Measurements from ENCODE around the gene PKP4.

Gene PKP4

DNA sequence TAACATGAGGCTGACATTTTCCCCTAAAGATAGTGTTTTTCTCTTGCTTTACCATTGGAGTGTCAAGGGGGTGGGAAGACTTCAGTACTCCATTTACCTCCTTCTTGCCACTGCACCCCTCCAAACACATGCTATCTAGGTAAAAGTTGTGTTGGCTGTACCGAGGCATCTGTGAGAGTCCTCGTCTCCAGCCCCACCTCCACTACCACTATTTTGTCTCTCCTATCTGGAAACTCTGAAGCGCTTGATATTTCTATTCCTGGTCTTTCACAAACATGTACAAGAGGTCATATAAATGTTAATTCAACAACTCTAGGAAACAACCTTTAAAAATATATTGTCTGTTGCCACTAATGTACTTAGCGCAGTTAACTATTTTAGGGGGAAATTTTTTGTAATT lies 132.6 kb downstream of the PKP4 start:
- no peak for DNase-seq (ENCODE audit: low read depth, low spot score)

DNA sequence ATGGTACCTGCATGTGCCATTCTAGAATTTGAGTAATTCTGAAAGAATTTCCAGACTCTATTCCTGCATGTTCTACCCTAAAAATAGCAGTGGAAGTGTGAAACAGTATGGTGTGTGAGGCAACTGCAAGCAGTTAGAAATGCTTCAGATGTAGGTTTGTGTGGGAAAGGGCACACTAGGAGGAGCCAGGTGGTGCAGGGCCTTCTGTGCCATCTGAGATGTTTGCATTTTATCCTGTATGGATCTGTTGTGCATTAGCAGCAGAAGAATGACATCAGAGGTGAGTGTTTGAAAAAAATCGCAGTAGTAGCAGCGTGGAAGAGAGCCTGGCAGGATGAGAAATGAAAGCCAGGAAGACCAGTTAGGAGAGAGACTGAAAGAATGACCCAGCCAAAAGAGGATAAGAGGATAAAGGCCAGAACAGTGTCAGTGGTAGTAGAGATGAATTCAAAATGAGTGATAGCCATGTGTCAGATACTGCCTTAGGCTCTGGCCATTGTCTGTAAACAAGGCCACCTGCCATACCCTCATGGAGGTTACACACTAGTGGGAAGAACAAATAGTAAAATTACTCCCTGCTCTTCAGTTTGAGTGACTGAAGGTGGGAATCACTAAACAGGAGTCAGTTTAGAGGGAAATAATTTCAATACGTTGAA lies 142.2 kb downstream of the PKP4 start:
- no peak for DNase-seq (ENCODE audit: low read depth, low spot score)

DNA sequence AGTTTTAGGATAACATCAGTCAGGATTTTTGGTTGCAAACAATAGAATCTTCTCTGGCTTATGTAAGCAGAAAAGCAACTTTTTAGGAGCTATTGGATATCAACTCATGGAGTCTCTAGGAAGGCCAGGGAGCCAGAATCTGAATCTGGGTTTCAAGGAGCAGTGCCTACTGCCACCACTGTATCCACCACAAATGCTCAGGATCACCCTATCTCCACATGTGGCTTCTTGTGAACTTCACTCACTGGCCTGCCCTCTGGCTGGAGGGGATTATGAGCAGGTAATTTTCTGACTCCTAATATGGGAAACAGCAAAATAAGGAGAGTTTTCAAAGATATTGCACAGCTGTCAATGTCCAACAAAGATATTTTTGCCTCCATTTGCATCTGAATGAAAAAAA lies 142.9 kb downstream of the PKP4 start:
- DNase-seq (ENCODE audit: low read depth, low spot score), result no peak

DNA sequence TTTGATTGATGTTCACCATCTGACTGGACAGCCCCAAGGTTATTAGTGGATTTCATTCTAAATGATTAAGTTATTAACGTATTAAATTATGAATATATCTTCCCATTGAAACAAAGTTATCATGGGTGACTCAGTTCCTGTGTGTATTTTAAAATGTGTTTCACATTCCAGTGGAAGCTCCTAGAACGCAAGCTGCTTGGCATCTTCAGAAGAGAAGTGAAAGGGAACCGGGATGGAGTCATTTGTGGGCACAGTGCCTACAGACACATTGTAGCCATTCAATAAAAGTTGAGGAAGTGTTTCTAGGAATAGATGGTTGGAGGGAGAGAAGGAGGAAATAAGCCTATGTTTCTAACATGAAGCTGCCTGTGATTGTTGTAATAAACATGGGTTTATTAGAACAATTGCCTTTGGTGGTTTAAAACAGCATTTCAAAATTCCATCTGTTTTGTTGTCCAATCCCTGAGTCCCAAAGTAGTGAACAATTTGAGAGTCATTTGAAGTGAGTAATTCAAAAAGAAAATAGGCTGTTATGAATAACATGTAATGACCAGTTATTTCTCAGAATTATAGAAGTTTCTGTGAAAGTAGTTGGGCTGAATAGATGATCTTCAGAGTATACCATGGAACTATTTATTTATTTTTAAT lies 143.5 kb downstream of the PKP4 start:
- DNase-seq (ENCODE audit: low read depth, low spot score), result no peak

DNA sequence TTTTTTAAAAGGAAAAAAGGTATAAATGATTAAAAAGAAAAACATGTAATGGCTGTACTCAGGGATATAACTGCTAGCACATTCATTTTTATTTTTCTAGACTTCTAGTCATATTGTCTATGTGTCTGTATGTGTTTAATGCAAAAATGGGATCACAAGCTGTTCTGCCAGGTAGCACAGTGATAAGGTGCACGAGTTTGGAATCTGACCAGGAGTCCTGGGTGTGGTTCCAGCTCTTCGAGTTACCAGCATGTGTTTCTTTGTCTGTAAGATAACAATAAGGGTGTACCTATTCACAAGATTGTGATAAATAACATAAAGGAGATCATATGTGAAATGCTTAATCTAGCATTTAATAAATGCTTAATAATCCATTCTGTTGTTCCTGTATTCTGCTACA lies 145.3 kb downstream of the PKP4 start:
- DNase-seq (ENCODE audit: low read depth, low spot score), result no peak

DNA sequence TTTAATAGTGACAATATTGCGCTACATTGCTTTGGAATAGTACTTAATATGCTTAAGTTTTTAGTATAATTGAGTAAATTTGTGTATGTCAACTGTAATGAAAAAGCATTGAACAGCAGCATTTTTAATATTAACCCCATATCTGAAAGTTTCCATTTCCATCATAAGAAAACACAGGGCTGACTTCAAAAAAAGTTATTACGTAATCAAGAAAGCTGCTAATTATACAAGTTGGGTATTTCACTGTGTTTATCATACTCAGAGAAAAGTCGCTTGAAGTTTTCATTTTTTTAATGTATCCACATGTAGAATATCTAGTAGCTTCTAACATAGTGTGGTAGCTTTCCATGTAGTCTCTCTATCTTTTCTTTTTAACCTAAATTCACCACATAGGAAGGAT lies 146.5 kb downstream of the PKP4 start:
- no peak for DNase-seq (ENCODE audit: low read depth, low spot score)

DNA sequence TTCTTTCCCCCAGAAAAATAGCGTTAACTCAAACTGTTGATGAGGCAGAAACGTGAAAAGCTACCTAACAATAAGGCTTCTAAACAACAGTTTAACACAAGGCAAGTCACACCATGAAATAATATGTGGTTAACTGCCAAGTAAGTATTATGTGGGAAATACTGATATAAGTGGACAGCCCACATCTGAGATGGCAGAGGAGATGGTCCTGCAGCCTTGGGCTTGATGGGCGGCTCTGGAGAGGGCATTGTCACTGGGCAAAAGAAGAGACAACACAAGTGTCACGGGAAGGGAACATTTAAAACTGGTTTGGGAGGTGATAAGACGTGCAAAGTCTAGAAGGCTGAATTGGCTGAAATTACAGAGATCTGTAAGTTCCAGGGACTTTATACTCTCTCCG lies 147.2 kb downstream of the PKP4 start:
- no peak for DNase-seq (ENCODE audit: low read depth, low spot score)

DNA sequence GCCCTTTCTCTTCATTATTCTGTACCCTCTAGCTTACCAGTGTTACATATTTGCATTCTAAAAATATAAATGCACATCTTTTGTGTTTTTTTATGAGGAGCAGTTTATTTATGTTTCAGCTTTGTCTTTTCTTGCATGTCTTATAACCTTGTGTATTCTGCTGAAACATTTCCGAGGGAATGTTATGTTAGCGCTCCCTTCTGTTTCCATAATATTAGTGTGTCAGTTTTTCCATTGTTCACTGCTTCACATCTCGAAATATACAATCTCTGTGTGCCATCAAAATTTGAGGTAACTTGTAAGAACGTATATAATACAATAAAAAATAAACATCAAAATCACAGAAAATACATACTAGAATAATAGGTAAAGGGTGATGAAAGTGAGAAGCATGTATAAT lies 153.3 kb downstream of the PKP4 start:
- no peak for DNase-seq (ENCODE audit: low read depth, low spot score)

DNA sequence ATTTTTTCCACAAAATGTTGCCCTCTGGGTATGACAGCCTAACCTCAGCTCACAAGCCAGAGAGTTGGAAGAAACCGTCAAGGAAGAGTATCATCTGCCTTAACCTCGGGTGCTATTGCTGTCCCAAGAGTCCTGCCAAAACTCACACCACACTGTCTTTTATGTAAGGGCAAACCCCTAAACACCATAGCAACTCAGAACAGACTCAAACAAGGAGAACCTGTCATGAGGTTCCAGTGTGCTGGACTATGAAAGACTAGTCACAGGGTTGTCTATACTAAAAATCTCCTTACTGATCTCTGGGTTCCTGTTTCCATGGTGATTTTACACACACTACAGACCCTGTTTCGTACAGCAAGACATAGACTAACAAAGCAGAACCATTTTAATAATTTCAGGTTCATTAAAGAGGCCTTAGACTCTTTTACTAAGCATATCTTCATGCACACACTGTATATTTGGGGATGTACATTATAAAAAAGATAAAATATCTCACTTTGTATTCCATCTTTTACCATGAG lies 159.8 kb downstream of the PKP4 start:
- no peak for DNase-seq (ENCODE audit: low read depth, low spot score)

DNA sequence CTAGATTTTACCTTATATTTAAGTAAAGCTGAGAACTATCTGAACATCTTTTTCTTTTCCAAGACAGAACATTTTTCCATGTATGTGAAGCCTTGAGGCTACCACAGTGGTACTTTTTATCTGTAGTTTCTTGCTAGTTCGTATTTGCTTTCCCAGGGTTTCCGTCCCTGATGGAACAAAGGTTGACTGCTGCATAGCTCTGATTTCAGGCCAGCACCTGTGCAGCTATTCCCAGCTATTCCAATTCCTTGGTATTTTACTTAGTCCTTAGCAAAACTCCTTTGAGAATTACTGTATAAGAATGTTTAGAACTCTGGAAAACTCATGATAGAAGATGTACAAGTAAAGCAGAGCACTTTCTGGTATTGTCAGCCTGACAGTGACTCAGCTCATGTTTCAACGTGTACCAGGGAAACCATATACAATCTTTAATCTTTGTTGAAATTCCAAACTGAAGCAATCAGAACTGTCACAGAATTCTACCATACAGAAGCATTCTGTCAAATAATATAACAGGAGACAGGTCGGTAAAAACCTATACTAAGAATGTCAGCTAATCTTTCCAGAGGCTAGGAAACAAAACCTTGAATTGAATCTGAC lies 162.2 kb downstream of the PKP4 start:
- no peak for DNase-seq (ENCODE audit: low read depth, low spot score)

DNA sequence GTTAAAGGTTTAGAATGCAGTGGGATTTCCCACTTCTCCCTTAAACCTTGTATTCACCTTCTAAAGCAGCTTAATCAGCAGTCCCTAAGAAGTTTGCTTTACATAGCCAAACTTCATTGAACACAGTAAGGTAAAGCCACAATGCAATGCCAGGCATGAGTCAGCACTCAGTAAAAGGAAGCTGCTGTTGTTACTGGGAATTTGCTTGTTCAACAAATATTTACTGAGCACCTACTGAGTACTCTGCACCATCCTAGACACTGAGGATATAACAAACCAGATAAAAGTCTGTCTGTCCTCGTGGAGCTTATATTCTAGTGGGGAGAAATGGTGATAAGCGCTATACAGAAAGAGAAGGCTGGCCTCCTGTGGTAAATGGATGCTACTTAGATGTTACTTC lies 162.7 kb downstream of the PKP4 start:
- no peak for DNase-seq (ENCODE audit: low read depth, low spot score)

DNA sequence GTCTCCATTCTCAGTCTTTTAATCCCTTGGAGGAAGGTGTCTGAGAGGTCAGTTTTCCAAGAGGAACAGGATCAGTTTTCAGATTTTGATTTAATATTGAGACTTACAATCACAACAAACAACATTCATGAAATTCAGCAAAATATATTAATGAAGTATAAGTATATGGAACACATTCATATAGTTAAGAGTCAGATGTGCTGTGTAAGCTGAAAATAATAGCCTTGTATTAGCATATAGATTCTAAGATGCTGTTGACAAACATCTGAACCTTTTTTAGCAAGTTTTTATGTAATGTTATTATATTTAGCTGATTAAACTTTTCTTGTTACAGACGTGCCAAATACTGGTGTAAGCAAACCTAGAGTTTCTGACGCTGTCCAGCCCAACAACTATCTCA lies 163.9 kb downstream of the PKP4 start:
- no peak for DNase-seq (ENCODE audit: low read depth, low spot score)

DNA sequence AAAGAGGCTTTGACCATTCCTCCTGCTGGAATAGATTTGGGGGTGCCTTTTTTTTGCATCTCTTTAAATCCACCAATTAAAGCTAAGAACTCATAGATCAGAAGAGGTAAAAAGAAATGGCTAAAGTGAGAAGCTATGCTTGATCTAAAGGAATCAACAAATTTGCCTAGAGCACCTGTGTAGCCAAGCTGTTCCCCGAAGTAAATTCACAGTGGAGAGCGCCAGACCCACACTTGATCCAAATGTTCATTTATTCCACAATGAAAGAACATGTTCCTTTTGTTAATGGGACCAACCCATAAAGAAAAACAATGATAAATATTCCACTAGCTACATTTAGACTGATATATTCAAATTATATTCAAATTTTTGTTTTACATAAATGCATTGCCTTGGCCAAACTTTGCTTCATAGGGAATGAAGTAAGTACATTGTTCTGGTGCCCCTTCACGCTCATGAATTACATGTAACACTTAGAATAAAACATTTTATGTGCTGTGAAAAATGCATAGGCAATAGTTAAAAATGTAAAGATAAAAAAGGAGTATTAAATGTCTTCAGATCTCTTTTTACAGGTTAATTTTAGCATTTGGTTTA lies 167.4 kb downstream of the PKP4 start:
- no peak for DNase-seq (ENCODE audit: low read depth, low spot score)

DNA sequence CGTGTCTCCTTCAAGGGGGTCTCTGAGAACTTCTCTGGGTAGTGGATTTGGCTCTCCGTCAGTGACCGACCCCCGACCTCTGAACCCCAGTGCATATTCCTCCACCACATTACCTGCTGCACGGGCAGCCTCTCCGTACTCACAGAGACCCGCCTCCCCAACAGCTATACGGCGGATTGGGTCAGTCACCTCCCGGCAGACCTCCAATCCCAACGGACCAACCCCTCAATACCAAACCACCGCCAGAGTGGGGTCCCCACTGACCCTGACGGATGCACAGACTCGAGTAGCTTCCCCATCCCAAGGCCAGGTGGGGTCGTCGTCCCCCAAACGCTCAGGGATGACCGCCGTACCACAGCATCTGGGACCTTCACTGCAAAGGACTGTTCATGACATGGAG lies 168.2 kb downstream of the PKP4 start:
- DNase-seq (ENCODE audit: low read depth, low spot score), result no peak

DNA sequence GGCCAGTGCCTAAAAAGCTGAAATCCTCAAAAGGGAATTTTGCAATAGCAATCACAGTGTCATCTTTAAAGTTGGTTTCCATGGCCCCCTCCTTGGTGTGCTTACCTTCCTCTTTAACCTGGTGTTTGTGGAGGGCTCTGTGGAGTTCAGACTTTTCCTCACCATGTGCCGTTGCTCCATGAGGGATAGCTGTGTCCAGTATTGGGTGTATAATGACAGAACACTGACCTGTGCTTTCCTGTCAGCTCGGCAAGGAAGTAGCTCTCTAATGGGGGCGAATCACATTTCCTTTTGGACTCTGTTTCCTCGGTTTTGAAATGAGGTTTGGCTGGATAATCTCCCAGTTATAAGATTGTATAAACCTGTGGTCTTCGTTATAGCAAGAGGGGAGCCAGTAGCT lies 172.4 kb downstream of the PKP4 start:
- DNase-seq (ENCODE audit: low read depth, low spot score), result no peak

DNA sequence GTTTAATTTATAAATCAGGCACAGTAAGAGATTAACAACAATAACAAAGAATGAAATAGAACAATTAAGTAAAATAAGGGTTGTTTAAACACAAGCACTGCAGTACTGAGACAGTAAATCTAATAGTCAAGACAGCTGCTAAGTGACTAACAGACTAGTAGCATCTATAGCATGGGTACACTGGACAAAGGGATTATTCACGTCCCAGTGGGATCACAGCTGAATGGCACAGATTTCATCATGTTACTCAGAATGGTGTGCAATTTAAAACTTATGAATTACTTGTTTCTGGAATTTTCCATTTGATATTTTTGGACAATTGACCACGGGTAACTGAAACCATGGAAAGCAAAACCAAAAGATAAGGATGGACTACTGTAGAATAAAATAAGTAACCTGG lies 176.5 kb downstream of the PKP4 start:
- DNase-seq (ENCODE audit: low read depth, low spot score), result no peak

DNA sequence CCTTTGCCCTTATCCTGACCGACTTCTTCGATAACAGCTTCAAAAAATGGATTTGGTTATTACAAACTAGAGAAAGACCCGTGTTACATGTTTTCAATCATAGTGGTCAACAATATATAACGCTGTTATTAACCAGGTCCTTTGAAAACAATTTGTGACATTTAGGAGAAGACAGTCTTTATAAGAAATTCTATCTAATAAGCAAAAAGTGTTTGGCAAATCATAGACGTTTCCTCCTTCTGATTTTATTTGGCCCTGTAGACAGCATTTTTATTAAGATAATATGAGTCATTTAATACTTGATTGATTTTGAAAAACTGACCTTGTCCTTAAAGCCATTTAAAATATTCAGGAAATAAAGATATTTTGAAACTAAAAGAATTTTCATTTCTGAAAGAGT lies 177.9 kb downstream of the PKP4 start:
- no peak for DNase-seq (ENCODE audit: low read depth, low spot score)

DNA sequence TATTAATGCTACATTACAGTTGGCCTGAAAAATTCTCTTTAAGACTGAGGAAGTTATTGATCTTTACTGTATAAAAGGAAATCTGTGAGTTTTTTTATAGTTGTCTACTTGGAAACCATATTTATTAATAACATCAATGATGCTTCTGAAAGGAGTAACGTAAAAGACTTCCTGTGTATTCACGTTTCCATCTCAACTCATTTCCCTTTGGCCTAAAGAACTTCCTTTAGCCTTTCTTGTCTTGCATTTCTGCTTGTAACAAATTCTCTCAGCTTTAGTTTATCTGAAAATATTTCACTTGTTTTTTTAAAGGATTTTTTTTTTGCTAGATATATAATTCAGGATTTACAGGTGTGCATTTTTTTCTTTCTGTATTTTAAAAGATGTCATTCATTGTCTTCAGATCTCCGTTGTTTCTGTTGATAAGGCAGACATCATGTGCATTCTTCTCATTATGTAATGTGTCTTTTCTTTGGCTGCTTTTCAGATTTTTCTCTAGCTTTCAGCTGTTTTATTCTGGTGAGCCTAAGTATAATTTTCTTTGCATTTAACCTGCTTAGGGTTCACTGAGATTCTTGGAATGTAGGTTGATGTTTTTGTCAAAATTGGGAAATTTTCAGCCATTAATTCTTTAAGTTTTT lies 179.3 kb downstream of the PKP4 start:
- DNase-seq (ENCODE audit: low read depth, low spot score), result no peak

DNA sequence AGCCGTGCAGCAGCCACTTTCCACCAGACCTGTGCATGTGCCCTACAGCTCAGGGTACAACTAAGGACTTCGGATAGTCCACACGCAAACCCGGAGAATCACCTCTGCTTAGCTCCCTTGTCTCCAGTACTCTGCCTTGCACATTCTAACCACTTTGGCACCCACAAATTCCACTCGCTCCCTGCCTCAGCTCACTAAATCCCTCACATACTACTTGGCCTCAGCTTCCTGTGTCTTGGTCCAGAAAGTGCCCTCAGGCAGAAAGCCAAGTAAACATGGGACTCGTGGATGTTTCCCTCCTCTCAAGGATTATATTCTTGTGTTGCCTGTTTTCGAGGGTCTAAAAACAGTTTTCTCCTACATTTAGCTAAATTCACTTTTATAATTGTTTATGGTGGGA lies 180.6 kb downstream of the PKP4 start:
- DNase-seq (ENCODE audit: low read depth, low spot score), result no peak

DNA sequence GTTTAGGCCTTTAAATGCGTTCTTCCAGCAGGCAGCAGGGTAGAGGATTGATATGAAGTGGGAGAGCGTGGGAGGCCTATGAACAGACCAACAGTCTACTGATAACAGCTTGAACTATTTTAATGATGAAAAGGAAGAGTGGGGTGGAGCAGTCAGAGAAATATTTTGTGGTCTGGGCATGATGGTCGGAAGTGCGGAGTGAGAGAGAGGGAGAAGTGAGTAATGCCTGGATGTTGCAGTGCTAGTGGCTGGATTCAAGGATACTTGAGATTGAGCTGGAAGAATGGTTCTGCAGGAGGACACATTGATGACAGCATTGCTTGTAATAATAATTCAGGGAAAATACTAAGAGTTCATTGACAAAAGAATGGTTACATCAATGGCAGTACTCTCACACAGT lies 187.4 kb downstream of the PKP4 start:
- DNase-seq (ENCODE audit: low read depth, low spot score), result no peak

DNA sequence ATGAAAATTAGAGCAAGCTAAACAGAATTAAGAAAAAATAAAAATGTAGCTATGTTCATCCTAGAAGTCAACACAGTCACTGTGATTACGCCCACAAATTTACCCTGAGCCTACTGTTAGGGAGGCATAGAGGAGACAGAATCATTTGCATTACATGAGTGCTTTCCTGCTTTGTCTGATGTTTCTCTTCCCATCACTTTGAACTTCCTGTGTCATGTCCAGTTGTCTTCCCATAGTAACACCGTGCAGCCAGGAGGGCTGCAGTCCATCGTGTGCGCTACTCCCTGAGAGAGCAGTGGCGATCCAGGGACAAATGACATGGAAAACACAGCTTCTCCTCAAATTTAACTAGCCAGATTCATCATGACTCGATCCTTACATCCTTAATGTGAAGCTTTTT lies 188.5 kb downstream of the PKP4 start:
- DNase-seq (ENCODE audit: low read depth, low spot score), result no peak

Measured in activated naive CD8-positive, alpha-beta T cell treated with anti-CD3 and anti-CD28 coated beads, Interleukin-2, amount 50 U/mL, for 16 hours (primary cell).